Fibroblast of lung (primary cell): ENCODE measurements around the gene C9orf85.

Experiments used
- CTCF ChIP-seq, 2 donors: IDR thresholded peaks in 1 of 2; conservative IDR thresholded peaks in 1 of 2; 1 replicate in 1 of 2; 2 replicates in 1 of 2; pipeline ENCODE4 v1.5.1; 2011 to 2012; ENCODE audit warnings: low read length in 2 of 2, control low read depth in 1 of 2, inconsistent platforms in 1 of 2, low read depth in 1 of 2, mild to moderate bottlenecking in 1 of 2
- EZH2 ChIP-seq: IDR thresholded peaks from 2 replicates; pipeline ENCODE4 v1.5.1; 2012; ENCODE audit warnings: low read length, control low read depth, mild to moderate bottlenecking; ENCODE audit errors: missing control alignments

DNA sequence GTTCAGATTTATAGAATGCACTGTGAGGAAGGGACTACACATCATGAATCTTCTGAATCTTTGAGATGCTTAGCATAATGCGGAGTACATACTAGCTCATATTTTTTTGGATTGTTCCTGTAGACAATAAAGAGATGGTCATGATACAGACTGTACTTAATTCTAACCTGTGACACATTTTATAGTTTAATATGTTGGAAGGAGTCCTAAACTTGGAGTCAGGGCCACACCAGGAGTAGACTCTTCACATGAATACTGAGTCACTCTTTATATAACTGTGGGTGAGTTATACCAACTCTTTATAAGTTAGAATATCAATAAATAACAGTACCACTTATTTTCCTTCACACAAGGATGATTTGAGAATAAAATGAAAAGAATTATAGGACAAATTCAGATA is 16.9 kb downstream of the C9orf85 start:
- no peak for TF ChIP-seq CTCF (conservative IDR thresholded peaks at IDR 0.05 in 1 of 2, IDR thresholded peaks at IDR 0.05 in 1 of 2; ENCODE audit: low read depth in 1 of 2, low read length in 2 of 2)
- no peak for TF ChIP-seq EZH2
